MCF 10A (cell line): Measurements from ENCODE around the gene ZSCAN5A. TPM values are rescaled to one million over a fixed set of nuclear protein-coding genes. Genes with fewer than 3 reads are reported as not detected.
"Not testable (repeated sequence)": the region's sequence is repeated elsewhere in the genome, so short reads cannot be mapped to it uniquely, and the experiment has no call there.

Source experiments
- BruUV-seq: library from RNA; stranded (reverse); fragments of 400-500 nt; replicated peaks from 2 replicates; lab custom pipeline; 2021; lab: Mats Ljungman, UMichigan
- CTCF ChIA-PET: fragments of 300-600 bp; sonication (Branson Sonifier 250); formaldehyde crosslinking; extraction: SDS; loops from one replicate; lab custom pipeline; 2021; ENCODE audit warnings: antibody characterized with exemption, inconsistent platforms; lab: Yijun Ruan, JAX
- POLR2A ChIA-PET: fragments of 300-600, 350-650 bp; sonication (Branson Sonifier 250); formaldehyde crosslinking; extraction: SDS; loops from one replicate; lab custom pipeline; 2020; ENCODE audit warnings: antibody characterized with exemption, inconsistent platforms; lab: Yijun Ruan, JAX
- DNase-seq: peaks from one replicate; pipeline ENCODE4 v3.0.0-alpha.2; 2018; ENCODE audit not compliant: unreplicated experiment
- H3K27ac Mint-ChIP-seq: one replicate; pipeline ENCODE4 v1.8.0; 2022; ENCODE audit warnings: mild to moderate bottlenecking, low read depth, mixed read lengths; ENCODE audit not compliant: unreplicated experiment
- H3K27me3 Mint-ChIP-seq: one replicate; pipeline ENCODE4 v1.8.0; 2022; ENCODE audit warnings: mixed read lengths; ENCODE audit not compliant: insufficient read depth, unreplicated experiment
- H3K36me3 Mint-ChIP-seq: one replicate; pipeline ENCODE4 v1.8.0; 2022; ENCODE audit warnings: mild to moderate bottlenecking, moderate library complexity, mixed read lengths; ENCODE audit not compliant: insufficient read depth, unreplicated experiment
- H3K4me1 Mint-ChIP-seq: one replicate; pipeline ENCODE4 v1.8.0; 2022; ENCODE audit warnings: mixed read lengths; ENCODE audit not compliant: insufficient read depth, unreplicated experiment
- H3K4me3 Mint-ChIP-seq: one replicate; pipeline ENCODE4 v1.8.0; 2022; ENCODE audit warnings: mild to moderate bottlenecking, moderate library complexity, mixed read lengths; ENCODE audit not compliant: unreplicated experiment
- H3K9me3 Mint-ChIP-seq: one replicate; pipeline ENCODE4 v1.8.0; 2022; ENCODE audit warnings: mixed read lengths; ENCODE audit not compliant: unreplicated experiment
- intact Hi-C: fragments of 100-400 bp; cut with micrococcal nuclease; formaldehyde crosslinking; loops from 2 replicates; pipeline ENCODE4 v1.14.1; 2022
- total RNA-seq: library from RNA; stranded (reverse); gene quantifications from 2 replicates; pipeline ENCODE4 v1.2.3, GENCODE V29; 2022
- TF ChIP-seq, protein P1 (sequence below): fragments of 200-600 bp; IDR thresholded peaks from one replicate; pipeline ENCODE4 v1.8.0; 2022; ENCODE audit warnings: antibody characterized with exemption, mild to moderate bottlenecking; ENCODE audit not compliant: unreplicated experiment

The ZSCAN5A gene
- total RNA-seq, 1 experiment from 2014 or later = 8.1 TPM

DNA sequence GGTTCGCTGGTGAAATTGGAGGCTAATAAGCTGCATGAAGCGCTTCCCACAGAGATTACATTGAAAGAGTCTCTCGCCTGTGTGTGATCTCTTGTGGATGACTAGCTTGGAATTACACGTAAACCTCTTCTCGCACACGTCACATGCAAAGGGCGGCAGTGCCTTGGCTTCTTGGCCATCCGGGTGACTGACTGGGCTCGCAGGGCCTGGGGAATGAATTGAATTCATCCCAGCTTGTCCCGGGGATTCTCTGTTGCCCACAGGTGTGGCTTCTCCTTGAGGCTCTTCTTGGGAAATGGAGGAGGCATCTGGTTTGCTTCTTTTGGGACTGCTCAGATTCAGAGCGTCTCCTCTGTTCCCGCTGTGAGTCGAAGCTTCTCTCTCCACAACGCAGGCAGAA, 92.8 kb downstream of the ZSCAN5A start:
- ChIA-PET POLR2A (no interaction called here), CTCF (interaction anchor here (0.6 to 1.5 kb wide), 6 partner anchors 32 to 197 kb away, joined by 3 to 5 read pairs (median 4); no protein-coding TSS in a partner anchor)
- intact Hi-C loops = no loop called here
- peaks cover 14% of the 10 kb centered on the region for H3K9me3 Mint-ChIP-seq
- no peak for DNase-seq
- no peak overlapping the region for H3K27ac Mint-ChIP-seq
- H3K4me1 Mint-ChIP-seq = no peaks in the 10 kb centered on the region
- TF ChIP-seq, protein P1, sequence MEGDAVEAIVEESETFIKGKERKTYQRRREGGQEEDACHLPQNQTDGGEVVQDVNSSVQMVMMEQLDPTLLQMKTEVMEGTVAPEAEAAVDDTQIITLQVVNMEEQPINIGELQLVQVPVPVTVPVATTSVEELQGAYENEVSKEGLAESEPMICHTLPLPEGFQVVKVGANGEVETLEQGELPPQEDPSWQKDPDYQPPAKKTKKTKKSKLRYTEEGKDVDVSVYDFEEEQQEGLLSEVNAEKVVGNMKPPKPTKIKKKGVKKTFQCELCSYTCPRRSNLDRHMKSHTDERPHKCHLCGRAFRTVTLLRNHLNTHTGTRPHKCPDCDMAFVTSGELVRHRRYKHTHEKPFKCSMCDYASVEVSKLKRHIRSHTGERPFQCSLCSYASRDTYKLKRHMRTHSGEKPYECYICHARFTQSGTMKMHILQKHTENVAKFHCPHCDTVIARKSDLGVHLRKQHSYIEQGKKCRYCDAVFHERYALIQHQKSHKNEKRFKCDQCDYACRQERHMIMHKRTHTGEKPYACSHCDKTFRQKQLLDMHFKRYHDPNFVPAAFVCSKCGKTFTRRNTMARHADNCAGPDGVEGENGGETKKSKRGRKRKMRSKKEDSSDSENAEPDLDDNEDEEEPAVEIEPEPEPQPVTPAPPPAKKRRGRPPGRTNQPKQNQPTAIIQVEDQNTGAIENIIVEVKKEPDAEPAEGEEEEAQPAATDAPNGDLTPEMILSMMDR = no peak
- no peak overlapping the region for H3K4me3 Mint-ChIP-seq
- H3K27me3 Mint-ChIP-seq = no peaks in the 10 kb centered on the region
- H3K36me3 Mint-ChIP-seq = peaks cover 6% of the 10 kb centered on the region
- BruUV-seq = no TSS peak

DNA sequence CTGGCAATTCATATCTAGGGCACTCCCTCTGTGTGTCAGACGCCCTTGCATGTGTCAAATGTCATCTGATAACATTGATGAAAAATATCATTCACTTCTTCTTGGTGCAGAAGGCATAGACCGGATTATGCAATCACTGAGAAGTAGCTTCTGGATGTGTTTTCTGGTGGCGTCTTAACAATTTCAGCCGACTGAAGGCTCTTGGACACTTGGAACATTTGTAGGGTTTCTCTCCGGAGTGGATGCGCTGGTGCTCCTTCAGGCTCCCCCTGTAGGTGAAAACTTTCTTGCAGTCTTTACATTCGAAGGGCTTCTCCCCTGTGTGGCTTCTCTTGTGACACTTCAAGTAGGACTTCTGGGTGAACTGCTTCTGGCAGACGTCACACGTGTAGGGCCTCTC, 93.2 kb downstream of the ZSCAN5A start:
- BruUV-seq, H3K4me1 Mint-ChIP-seq, intact Hi-C loops, H3K27ac Mint-ChIP-seq, DNase-seq, H3K27me3 Mint-ChIP-seq, H3K4me3 Mint-ChIP-seq, H3K36me3 Mint-ChIP-seq: not testable (repeated sequence)
- ChIA-PET POLR2A (interaction anchor here (0.6 kb wide), 1 partner anchor 56 kb away, joined by 3 read pairs; no protein-coding TSS in a partner anchor), CTCF (interaction anchor here (0.6 to 1.5 kb wide), 5 partner anchors 29 to 139 kb away, joined by 3 to 5 read pairs (median 4); no protein-coding TSS in a partner anchor)
- H3K9me3 Mint-ChIP-seq = peaks cover 14% of the 10 kb centered on the region

DNA sequence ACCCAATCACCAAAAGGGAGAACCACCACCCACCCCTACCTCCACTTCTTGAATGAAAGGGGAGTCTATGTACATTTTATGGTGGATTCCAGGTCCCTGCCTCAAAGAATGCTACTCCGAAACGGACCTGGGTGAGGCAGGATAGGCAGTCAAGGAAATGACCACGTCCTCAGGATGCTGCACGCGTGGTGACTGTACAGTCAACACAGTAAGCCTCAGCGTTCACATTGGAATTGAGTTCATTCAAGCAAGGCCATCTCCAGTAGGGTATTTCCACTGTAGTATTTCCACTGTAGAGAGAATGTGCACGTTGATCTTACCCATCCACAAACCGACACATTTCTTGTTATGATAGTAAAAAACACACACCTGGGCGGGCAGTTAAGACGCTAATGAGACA, 95.7 kb downstream of the ZSCAN5A start:
- TF ChIP-seq, protein P1 = no peak
- no peaks in the 10 kb centered on the region for H3K4me1 Mint-ChIP-seq
- ChIA-PET POLR2A (no interaction called here), CTCF (interaction anchor here (0.6 kb wide), 1 partner anchor 129 kb away, joined by 3 read pairs; no protein-coding TSS in a partner anchor)
- intact Hi-C loops = no loop called here
- peaks cover 14% of the 10 kb centered on the region for H3K9me3 Mint-ChIP-seq
- no TSS peak for BruUV-seq
- DNase-seq = no peak
- H3K36me3 Mint-ChIP-seq = peaks cover 6% of the 10 kb centered on the region
- H3K27ac Mint-ChIP-seq = no peak overlapping the region
- no peaks in the 10 kb centered on the region for H3K27me3 Mint-ChIP-seq
- H3K4me3 Mint-ChIP-seq = no peak overlapping the region

DNA sequence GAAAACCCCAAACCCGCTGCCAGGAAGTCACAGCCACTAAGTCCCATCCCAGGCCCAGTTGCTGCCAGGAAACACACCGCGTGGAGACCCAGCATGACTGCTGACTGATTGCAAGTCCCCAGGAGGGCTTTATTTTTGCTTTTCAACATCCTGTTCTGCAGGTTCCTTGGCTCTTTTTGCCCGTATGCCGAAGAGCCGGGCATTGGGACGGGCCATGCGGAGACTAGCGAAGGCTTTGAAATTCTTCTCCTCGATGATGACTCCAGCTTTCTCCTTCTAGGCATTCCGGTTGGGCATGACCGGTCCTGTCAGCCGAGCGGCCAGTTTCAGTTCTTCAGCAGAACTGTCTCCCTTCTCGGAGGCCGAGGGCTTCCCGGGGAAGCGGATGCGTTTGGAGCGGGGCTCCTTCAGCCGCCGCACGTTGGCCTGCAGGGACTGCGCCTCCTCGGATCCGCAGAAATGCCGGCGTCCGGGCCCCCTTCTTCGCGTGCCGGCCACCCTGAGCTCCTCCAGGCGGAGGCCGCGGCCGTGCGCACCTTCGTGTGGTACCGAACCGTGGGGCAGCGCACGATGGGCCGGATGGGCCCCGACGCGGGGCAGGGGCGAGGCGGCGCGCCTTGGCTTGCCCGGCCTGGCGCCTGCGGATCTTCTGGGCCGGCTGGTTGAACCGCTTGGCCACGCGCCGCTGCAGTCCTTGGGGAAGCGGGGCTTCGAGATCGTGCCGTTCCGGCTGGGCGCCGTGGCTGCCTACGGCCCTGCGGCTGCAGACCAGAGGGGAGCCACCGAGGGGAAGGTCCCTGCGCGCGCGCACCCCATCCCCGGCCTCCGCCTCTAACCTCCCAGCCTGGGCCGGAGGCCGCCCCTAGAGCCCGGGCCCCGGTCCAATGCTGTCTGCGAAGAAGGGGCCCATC, 97.3 kb downstream of the ZSCAN5A start:
- Mint-ChIP-seq H3K27ac (no peak overlapping the region), H3K36me3 (peaks cover 6% of the 10 kb centered on the region)

More for the DNA sequence above, 97.3 kb downstream of the ZSCAN5A start:
- intact Hi-C loops = no loop called here
- BruUV-seq = no TSS peak
- POLR2A ChIA-PET = no interaction called here
- H3K4me3 Mint-ChIP-seq = no peak overlapping the region
- no peaks in the 10 kb centered on the region for H3K27me3 Mint-ChIP-seq
- H3K4me1 Mint-ChIP-seq = no peaks in the 10 kb centered on the region
- TF ChIP-seq, protein P1 = no peak
- CTCF ChIA-PET = no interaction called here
- DNase-seq = no peak
- peaks cover 14% of the 10 kb centered on the region for H3K9me3 Mint-ChIP-seq
